IMR-90 (cell line): ENCODE data around the gene ALAS1. TPM values are rescaled to one million over a fixed set of nuclear protein-coding genes. Genes with fewer than 3 reads are reported as not detected.

Experiments used
- ATAC-seq: fragments of 200-7000 bp; cut with Tn5 transposase; 2 replicates; pipeline ENCODE4 v1.9.1; 2020; ENCODE audit warnings: low read depth, mild to moderate bottlenecking, moderate library complexity
- BruUV-seq: library from RNA; stranded (reverse); fragments of 400-500 nt; replicated peaks from 2 replicates; lab custom pipeline; 2021; lab: Mats Ljungman, UMichigan
- CTCF ChIA-PET: fragments of 300-600 bp; formaldehyde crosslinking; extraction: SDS; loops from one replicate; lab custom pipeline; 2021; ENCODE audit warnings: antibody characterized with exemption; lab: Yijun Ruan, JAX
- POLR2A ChIA-PET: fragments of 300-600 bp; sonication (Branson Sonifier 250); formaldehyde crosslinking; loops from one replicate; lab custom pipeline; 2022; ENCODE audit warnings: antibody characterized with exemption; ENCODE audit not compliant: unreplicated experiment; lab: Charles Lee
- DNase-seq: peaks from one replicate; pipeline ENCODE4 v3.0.0; 2013
- H2AFZ ChIP-seq: replicated peaks from 2 replicates; pipeline ENCODE3; 2013; ENCODE audit warnings: low read length, mild to moderate bottlenecking; ENCODE audit not compliant: poor library complexity
- H2AK5ac ChIP-seq: 2 replicates; pipeline ENCODE4 v1.6.1; 2013; ENCODE audit warnings: low read depth, low read length, inconsistent platforms
- H2AK9ac ChIP-seq: replicated peaks from 2 replicates; pipeline ENCODE3; 2013; ENCODE audit warnings: mild to moderate bottlenecking, low read depth, low read length, moderate library complexity; ENCODE audit not compliant: poor library complexity
- H2BK120ac ChIP-seq: 2 replicates; pipeline ENCODE4 v1.6.1; 2013; ENCODE audit warnings: low read depth, low read length, inconsistent platforms
- H2BK15ac ChIP-seq: 3 replicates; pipeline ENCODE4 v1.6.1; 2013; ENCODE audit warnings: low read depth, low read length, inconsistent platforms
- H2BK20ac ChIP-seq: 2 replicates; pipeline ENCODE4 v1.6.1; 2013; ENCODE audit warnings: low read depth, mild to moderate bottlenecking, inconsistent platforms, low read length, moderate library complexity
- H2BK5ac ChIP-seq: 2 replicates; pipeline ENCODE4 v1.6.1; 2013; ENCODE audit warnings: mild to moderate bottlenecking, low read depth, low read length, inconsistent platforms; ENCODE audit not compliant: poor library complexity, severe bottlenecking
- H3K14ac ChIP-seq: replicated peaks from 2 replicates; pipeline ENCODE4 v1.6.1; 2013; ENCODE audit warnings: low read depth, low read length, inconsistent platforms
- H3K18ac ChIP-seq: 2 replicates; pipeline ENCODE4 v1.6.1; 2013; ENCODE audit warnings: low read depth, low read length, control low read depth
- H3K23ac ChIP-seq: 2 replicates; pipeline ENCODE4 v1.6.1; 2013; ENCODE audit warnings: low read depth, low read length, inconsistent platforms
- H3K27ac ChIP-seq: 2 replicates; pipeline ENCODE4 v1.5.1; 2013; ENCODE audit warnings: mild to moderate bottlenecking, control low read depth, low read length; ENCODE audit not compliant: insufficient read depth
- H3K27me3 ChIP-seq: 2 replicates; pipeline ENCODE4 v1.6.1; 2013; ENCODE audit warnings: low read length; ENCODE audit not compliant: control insufficient read depth, insufficient read depth
- H3K36me3 ChIP-seq: 2 replicates; pipeline ENCODE4 v1.6.1; 2013; ENCODE audit warnings: low read length, mixed read lengths; ENCODE audit not compliant: control insufficient read depth, insufficient read depth
- H3K4ac ChIP-seq: 2 replicates; pipeline ENCODE4 v1.6.1; 2013; ENCODE audit warnings: low read depth, low read length, inconsistent platforms
- H3K4me1 ChIP-seq: 2 replicates; pipeline ENCODE4 v1.6.1; 2013; ENCODE audit warnings: low read length, mixed read lengths; ENCODE audit not compliant: control insufficient read depth, insufficient read depth
- H3K4me2 ChIP-seq: 2 replicates; pipeline ENCODE4 v1.6.1; 2013; ENCODE audit warnings: low read depth, mild to moderate bottlenecking, control low read depth, low read length, moderate library complexity
- H3K4me3 ChIP-seq: 2 replicates; pipeline ENCODE4 v1.5.1; 2013; ENCODE audit warnings: low read depth, mild to moderate bottlenecking, control low read depth, low read length, moderate library complexity; ENCODE audit not compliant: insufficient read depth
- H3K56ac ChIP-seq: 2 replicates; pipeline ENCODE4 v1.6.1; 2013; ENCODE audit warnings: low read length, inconsistent platforms; ENCODE audit not compliant: insufficient read depth; ENCODE audit errors: extremely low read depth
- H3K79me1 ChIP-seq, 2 experiments: 2 replicates each; pipeline ENCODE4 v1.6.1; 2013; ENCODE audit warnings: low read length in 2 of 2, inconsistent platforms in 1 of 2, low read depth in 1 of 2
- H3K9ac ChIP-seq: 2 replicates; pipeline ENCODE4 v1.6.1; 2013; ENCODE audit warnings: low read depth, low read length, control low read depth
- H3K9me1 ChIP-seq: 2 replicates; pipeline ENCODE4 v1.6.1; 2013; ENCODE audit warnings: low read length, inconsistent platforms; ENCODE audit not compliant: insufficient read depth
- H3K9me3 ChIP-seq: 2 replicates; pipeline ENCODE4 v1.6.1; 2013; ENCODE audit warnings: low read length; ENCODE audit not compliant: control insufficient read depth, insufficient read depth
- H4K20me1 ChIP-seq: 2 replicates; pipeline ENCODE4 v1.6.1; 2013; ENCODE audit warnings: low read length, inconsistent platforms; ENCODE audit not compliant: insufficient read depth
- H4K5ac ChIP-seq: 2 replicates; pipeline ENCODE4 v1.6.1; 2013; ENCODE audit warnings: mild to moderate bottlenecking, low read depth, low read length, control low read depth
- H4K8ac ChIP-seq, 2 experiments: 2 replicates each; pipeline ENCODE4 v1.6.1; 2013; ENCODE audit warnings: low read depth in 2 of 2, low read length in 2 of 2, control low read depth in 1 of 2, inconsistent platforms in 1 of 2
- H4K91ac ChIP-seq: 2 replicates; pipeline ENCODE4 v1.6.1; 2013; ENCODE audit warnings: low read depth, low read length, inconsistent platforms; ENCODE audit not compliant: insufficient read depth
- BHLHE40 ChIP-seq: fragments of 150-350 bp; IDR thresholded peaks from 2 replicates; pipeline ENCODE4 v1.6.1; 2016; ENCODE audit warnings: mild to moderate bottlenecking, low read depth, low read length
- CEBPB ChIP-seq: IDR thresholded peaks from 2 replicates; pipeline ENCODE4 v1.6.1; 2012; ENCODE audit warnings: low read depth, low read length, improper control_type of control experiment
- CHD1 ChIP-seq: IDR thresholded peaks from 2 replicates; pipeline ENCODE4 v1.6.1; 2012; ENCODE audit warnings: low read depth, low read length, improper control_type of control experiment
- FOS ChIP-seq: fragments of 150-350 bp; IDR thresholded peaks from 2 replicates; pipeline ENCODE4 v1.6.1; 2016; ENCODE audit warnings: low read depth, low read length
- MAFK ChIP-seq: IDR thresholded peaks from 2 replicates; pipeline ENCODE4 v1.6.1; 2012; ENCODE audit warnings: low read depth, low read length, improper control_type of control experiment
- POLR2A ChIP-seq: IDR thresholded peaks from 2 replicates; pipeline ENCODE4 v1.6.1; 2012; ENCODE audit warnings: mild to moderate bottlenecking, low read depth, low read length
- RAD21 ChIP-seq: IDR thresholded peaks from 2 replicates; pipeline ENCODE4 v1.6.1; 2012; ENCODE audit warnings: low read length, improper control_type of control experiment
- RCOR1 ChIP-seq: IDR thresholded peaks from 2 replicates; pipeline ENCODE4 v1.6.1; 2012; ENCODE audit warnings: mild to moderate bottlenecking, low read length, improper control_type of control experiment; ENCODE audit not compliant: insufficient replicate concordance
- RFX5 ChIP-seq: IDR thresholded peaks from 2 replicates; pipeline ENCODE4 v1.8.0; 2012; ENCODE audit warnings: low read depth, mild to moderate bottlenecking, low read length, moderate library complexity
- SMC3 ChIP-seq: fragments of 150-350 bp; IDR thresholded peaks from 2 replicates; pipeline ENCODE4 v1.6.1; 2016; ENCODE audit warnings: low read depth, mild to moderate bottlenecking, antibody characterized with exemption, low read length, moderate library complexity
- WGBS, 2 experiments: methylation state at CpG; one replicate each; pipeline versions ENCODE4 v1.1.5 to v1.1.7; 2013; ENCODE audit warnings: missing lambda C conversion rate in 2 of 2; ENCODE audit not compliant: insufficient read length in 1 of 2; ENCODE audit errors: extremely low coverage in 2 of 2; 5-methylcytosine and 5-hydroxymethylcytosine counted together
- dilution Hi-C: fragments of 300-500 bp; cut with HindIII; formaldehyde crosslinking; loops from one replicate; pipeline ENCODE4 v1.14.3; 2018; ENCODE audit warnings: low sequenced_read_pairs; ENCODE audit not compliant: unreplicated experiment
- in situ Hi-C: fragments of 300-500 bp; cut with MboI; formaldehyde crosslinking; loops from 3 replicates; pipeline ENCODE4 v1.14.3; 2019; ENCODE audit warnings: low sequenced_read_pairs, inconsistent platforms, mixed read lengths
- intact Hi-C: fragments of 100-400 bp; cut with micrococcal nuclease; formaldehyde crosslinking; loops from 2 replicates; pipeline ENCODE4 v1.10.0; 2022
- polyA plus RNA-seq, 3 experiments: library from polyadenylated mRNA; depleted of rRNA; stranded (reverse); fragments of >200 nt; gene quantifications; 2 replicates each; pipeline ENCODE4 v1.2.3, GENCODE V29; 2012; ENCODE audit warnings: low replicate concordance in 1 of 3
- total RNA-seq: library from RNA; depleted of rRNA; stranded (reverse); fragments of >200 nt; gene quantifications from 2 replicates; pipeline ENCODE4 v1.2.3, GENCODE V29; 2012
- TF ChIP-seq, protein P1 (sequence below): fragments of 150-350 bp; IDR thresholded peaks from 2 replicates; pipeline ENCODE4 v1.6.1; 2016; ENCODE audit warnings: low read depth, mild to moderate bottlenecking, low read length, moderate library complexity, borderline replicate concordance
- TF ChIP-seq, protein P2 (sequence below): fragments of 150-350 bp; IDR thresholded peaks from 2 replicates; pipeline ENCODE4 v1.6.1; 2017; ENCODE audit warnings: mild to moderate bottlenecking, antibody characterized with exemption, low read length, low read depth

Gene ALAS1
- total and polyA plus RNA-seq, 2 of the 4 experiments (the other 2 are of a cell fraction): 32.8 to 47.2 TPM

DNA sequence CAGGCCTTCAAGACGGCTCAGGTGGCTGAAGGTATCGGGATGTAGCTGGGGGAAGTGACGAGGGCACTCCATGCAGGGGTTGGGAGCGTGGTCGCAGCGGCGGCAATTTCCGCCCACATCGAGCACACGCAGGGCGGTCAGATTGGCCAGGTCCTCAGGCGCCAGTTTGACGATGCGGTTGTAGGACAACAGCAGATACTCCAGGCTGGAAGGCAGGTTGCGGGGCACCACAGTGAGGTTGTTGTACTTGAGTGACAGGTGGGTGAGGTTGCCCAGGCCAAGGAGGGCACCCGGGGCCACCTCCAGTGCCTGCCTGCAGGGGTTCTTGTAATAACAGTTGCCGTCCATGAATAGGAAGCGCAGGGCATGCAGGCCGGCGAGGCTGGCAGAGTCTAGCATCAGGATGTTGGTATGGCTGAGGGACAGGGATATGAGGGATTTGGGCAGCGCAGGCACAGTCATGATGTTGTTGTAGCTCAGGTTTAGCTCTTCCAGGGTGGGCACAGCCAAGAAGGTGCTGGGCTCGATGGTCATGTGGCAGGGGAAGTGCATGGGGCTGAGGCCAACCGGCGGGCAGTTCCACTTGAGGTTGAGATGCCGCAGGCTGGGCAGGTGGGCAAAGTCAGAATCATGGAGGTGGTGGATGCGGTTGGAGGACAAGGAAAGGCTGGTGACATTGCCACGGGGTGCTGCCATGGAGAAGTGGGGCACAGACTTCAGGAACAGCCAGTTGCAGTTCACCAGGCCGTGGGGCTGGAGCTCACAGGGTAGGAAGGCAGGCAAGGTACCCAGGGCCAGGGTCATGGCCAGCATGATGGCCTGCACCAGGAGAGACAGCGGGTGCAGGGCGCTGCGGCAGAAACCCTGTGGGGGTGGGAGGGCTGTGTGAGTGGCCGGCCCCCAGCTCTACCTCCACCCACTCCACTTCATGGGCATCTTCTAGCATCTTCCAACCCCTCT, 25.8 kb downstream of the ALAS1 start (continued):
- TF ChIP-seq CHD1 (no peak), MAFK (no peak)

DNA sequence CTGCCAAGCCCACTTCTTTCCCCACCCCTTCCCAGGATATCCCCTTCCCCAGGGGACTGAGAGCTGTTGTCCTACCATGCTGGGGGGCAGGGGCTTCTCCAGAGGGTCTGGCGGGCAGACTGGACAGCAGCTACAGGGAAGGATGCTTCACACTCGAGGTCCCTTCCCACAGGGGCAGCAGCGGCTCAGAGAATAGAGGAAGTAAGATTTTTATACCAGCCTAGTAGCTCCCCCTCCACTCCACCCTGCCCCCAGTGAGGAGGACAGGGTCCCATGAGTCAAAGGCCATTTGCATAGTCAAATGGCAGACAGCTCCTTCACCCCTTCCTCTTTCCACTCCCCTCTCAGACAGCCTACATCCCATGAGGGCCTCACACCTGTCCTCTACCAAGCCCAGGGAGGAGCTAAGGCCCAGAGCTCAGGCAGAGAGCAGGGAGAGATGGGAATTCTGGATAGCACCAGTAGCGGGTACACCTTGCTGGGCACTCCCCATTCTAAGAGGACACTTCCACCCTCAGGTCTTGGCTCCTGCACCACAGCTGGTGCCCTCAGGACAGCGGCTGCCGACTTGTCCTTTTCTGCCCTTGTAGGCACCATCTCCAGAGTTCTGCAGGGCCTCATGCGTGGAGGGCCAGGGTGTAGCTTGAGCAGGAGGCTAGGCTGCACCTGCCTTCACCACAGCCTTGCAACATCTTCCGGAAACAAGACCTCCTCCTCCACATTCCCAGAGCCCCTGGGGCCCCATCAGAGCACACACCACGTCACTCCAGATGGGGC, 27.7 kb downstream of the ALAS1 start, which contains the start of gene TLR9:
Gene TLR9 (minus strand): TSS at position 194 of the 777 bp plus-strand sequence. CDS start 116 bp downstream, at position 78.
- Histone ChIP-seq H2AFZ (no peak within 1 kb of the TSS), H3K9me3 (no peaks in the 10 kb centered on the region), H3K56ac (no peak within 1 kb of the TSS), H3K4me3 (no peak within 1 kb of the TSS), H2BK20ac (no peak within 1 kb of the TSS), H4K5ac (no peak within 1 kb of the TSS), H3K9ac (no peak within 1 kb of the TSS), H3K36me3 (peaks cover 26% of the 10 kb centered on the region), H4K91ac (no peak within 1 kb of the TSS), H3K23ac (no peak within 1 kb of the TSS), H2BK120ac (no peak within 1 kb of the TSS), H2AK9ac (no peak within 1 kb of the TSS), H3K14ac (no peak within 1 kb of the TSS), H3K4me1 (no peaks in the 10 kb centered on the region), H4K8ac (no peak within 1 kb of the TSS), H3K79me1 (peaks cover 1 to 5% of the 10 kb centered on the region in 2 experiments; a peak in 3 of 4 replicates), H3K18ac (no peak within 1 kb of the TSS), H2BK5ac (no peak within 1 kb of the TSS), H4K20me1 (peaks cover 4% of the 10 kb centered on the region; the same call in 1 of the 2 replicates), H3K9me1 (no peaks in the 10 kb centered on the region), H3K4me2 (no peak within 1 kb of the TSS), H3K27me3 (no peaks in the 10 kb centered on the region), H3K27ac (no peak within 1 kb of the TSS), H2BK15ac (no peak within 1 kb of the TSS), H3K4ac (no peak within 1 kb of the TSS), H2AK5ac (no peak within 1 kb of the TSS)
- ATAC-seq (no peak), DNase-seq (no peak)
- 85% methylated on average over 4 of the region's 9 CpGs; no CpG with 5 or more reads in 1 of the 2 experiments for WGBS, 2 experiments
- TF ChIP-seq CHD1: no peak
- no peak for TF ChIP-seq FOS
- no peak for TF ChIP-seq POLR2A
- no peak for TF ChIP-seq CEBPB
- TF ChIP-seq MAFK: no peak
- no peak for TF ChIP-seq RCOR1
- no peak for TF ChIP-seq BHLHE40
- TF ChIP-seq SMC3: no peak
- TF ChIP-seq RAD21: no peak
- TF ChIP-seq, protein P1, sequence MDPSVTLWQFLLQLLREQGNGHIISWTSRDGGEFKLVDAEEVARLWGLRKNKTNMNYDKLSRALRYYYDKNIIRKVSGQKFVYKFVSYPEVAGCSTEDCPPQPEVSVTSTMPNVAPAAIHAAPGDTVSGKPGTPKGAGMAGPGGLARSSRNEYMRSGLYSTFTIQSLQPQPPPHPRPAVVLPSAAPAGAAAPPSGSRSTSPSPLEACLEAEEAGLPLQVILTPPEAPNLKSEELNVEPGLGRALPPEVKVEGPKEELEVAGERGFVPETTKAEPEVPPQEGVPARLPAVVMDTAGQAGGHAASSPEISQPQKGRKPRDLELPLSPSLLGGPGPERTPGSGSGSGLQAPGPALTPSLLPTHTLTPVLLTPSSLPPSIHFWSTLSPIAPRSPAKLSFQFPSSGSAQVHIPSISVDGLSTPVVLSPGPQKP: no peak
- TF ChIP-seq, protein P2, sequence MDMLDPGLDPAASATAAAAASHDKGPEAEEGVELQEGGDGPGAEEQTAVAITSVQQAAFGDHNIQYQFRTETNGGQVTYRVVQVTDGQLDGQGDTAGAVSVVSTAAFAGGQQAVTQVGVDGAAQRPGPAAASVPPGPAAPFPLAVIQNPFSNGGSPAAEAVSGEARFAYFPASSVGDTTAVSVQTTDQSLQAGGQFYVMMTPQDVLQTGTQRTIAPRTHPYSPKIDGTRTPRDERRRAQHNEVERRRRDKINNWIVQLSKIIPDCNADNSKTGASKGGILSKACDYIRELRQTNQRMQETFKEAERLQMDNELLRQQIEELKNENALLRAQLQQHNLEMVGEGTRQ: no peak
- TF ChIP-seq RFX5: no peak
- ChIA-PET CTCF (interaction anchor here (0.9 to 1.3 kb wide), 2 partner anchors 11 to 114 kb away, joined by 4 read pairs; no protein-coding TSS in a partner anchor), POLR2A (no interaction called here)
- dilution Hi-C loops (no loop called here), in situ Hi-C loops (no loop called here), intact Hi-C loops (no loop called here)
- BruUV-seq: no TSS peak
